HepG2 (cell line): Measurements from ENCODE around the gene NAV2. TPM values are rescaled to one million over a fixed set of nuclear protein-coding genes. Genes with fewer than 3 reads are reported as not detected.

ENCODE experiments used
- AKAP8 ChIP-seq: sonication (generic); formaldehyde crosslinking; IDR thresholded peaks from 2 replicates; pipeline ENCODE4 v1.5.1; 2020; ENCODE audit warnings: mild to moderate bottlenecking, missing genetic modification reagents
- ASH2L ChIP-seq: fragments of 300-600, 200-600 bp; sonication (generic); IDR thresholded peaks from 2 replicates; pipeline ENCODE4 v1.7.0; 2017; ENCODE audit warnings: low read depth, mild to moderate bottlenecking, moderate library complexity, mixed read lengths, low read length; ENCODE audit not compliant: insufficient read length
- CEBPG ChIP-seq: IDR thresholded peaks from 2 replicates; pipeline ENCODE4 v1.6.1; 2016
- CREM ChIP-seq, 2 experiments: sonication (generic) in 1 of 2; formaldehyde crosslinking in 1 of 2; IDR thresholded peaks; 2 replicates each; pipeline versions ENCODE4 v1.4.0 to v1.6.1; 2016 to 2020; ENCODE audit warnings: antibody characterized with exemption in 1 of 2, mild to moderate bottlenecking in 1 of 2, missing genetic modification reagents in 1 of 2
- GATAD2A ChIP-seq: IDR thresholded peaks from 2 replicates; pipeline ENCODE4 v1.6.1; 2016
- HOXA5 ChIP-seq: sonication (generic); formaldehyde crosslinking; IDR thresholded peaks from 2 replicates; pipeline ENCODE4 v1.4.0; 2020; ENCODE audit warnings: missing genetic modification reagents
- MBNL3 ChIP-seq: fragments of 250-450 bp; sonication (Bioruptor Pico); conservative IDR thresholded peaks from 2 replicates; pipeline ENCODE4 v1.8.0; 2022; ENCODE audit warnings: mild to moderate bottlenecking, inconsistent platforms
- MED8 ChIP-seq: sonication (generic); formaldehyde crosslinking; IDR thresholded peaks from 2 replicates; pipeline ENCODE4 v1.8.1; 2023; ENCODE audit warnings: mild to moderate bottlenecking, missing genetic modification reagents; ENCODE audit not compliant: insufficient replicate concordance
- NBN ChIP-seq: fragments of 450-650 bp; conservative IDR thresholded peaks from 2 replicates; pipeline ENCODE4 v1.6.1; 2017
- NFRKB ChIP-seq: fragments of 450-650 bp; IDR thresholded peaks from 2 replicates; pipeline ENCODE4 v1.6.1; 2017
- NR2F6 ChIP-seq, 2 experiments: IDR thresholded peaks; 2 replicates each; pipeline ENCODE4 v1.6.1; 2016; ENCODE audit warnings: antibody characterized with exemption in 1 of 2, mild to moderate bottlenecking in 1 of 2
- PHF21A ChIP-seq: sonication (generic); formaldehyde crosslinking; IDR thresholded peaks from 2 replicates; pipeline ENCODE4 v1.5.0; 2020; ENCODE audit warnings: mild to moderate bottlenecking, missing genetic modification reagents
- PPARG ChIP-seq: conservative IDR thresholded peaks from 2 replicates; pipeline ENCODE4 v1.6.1; 2016; ENCODE audit warnings: missing biosample characterization, missing genetic modification reagents
- SMARCE1 ChIP-seq: fragments of 450-650 bp; IDR thresholded peaks from 2 replicates; pipeline ENCODE4 v1.6.1; 2017; ENCODE audit warnings: borderline replicate concordance
- ZBTB25 ChIP-seq: IDR thresholded peaks from 2 replicates; pipeline ENCODE4 v1.6.1; 2018; ENCODE audit warnings: missing genetic modification reagents
- ZKSCAN1 ChIP-seq: fragments of 150-350 bp; IDR thresholded peaks from 2 replicates; pipeline ENCODE4 v1.6.1; 2014; ENCODE audit warnings: low read length
- ZMYM3 ChIP-seq: sonication (generic); formaldehyde crosslinking; IDR thresholded peaks from 2 replicates; pipeline ENCODE4 v1.5.1; 2020; ENCODE audit warnings: mild to moderate bottlenecking, missing genetic modification reagents
- ZNF12 ChIP-seq: sonication (generic); formaldehyde crosslinking; IDR thresholded peaks from 2 replicates; pipeline ENCODE4 v1.5.0; 2020; ENCODE audit warnings: missing genetic modification reagents
- ZNF121 ChIP-seq: sonication (generic); formaldehyde crosslinking; IDR thresholded peaks from 2 replicates; pipeline ENCODE4 v1.5.0; 2020; ENCODE audit warnings: mild to moderate bottlenecking, missing genetic modification reagents
- ZNF567 ChIP-seq: sonication (generic); formaldehyde crosslinking; IDR thresholded peaks from 2 replicates; pipeline ENCODE4 v1.8.1; 2023; ENCODE audit warnings: mild to moderate bottlenecking, missing genetic modification reagents, borderline replicate concordance
- ZNF747 ChIP-seq: sonication (generic); formaldehyde crosslinking; IDR thresholded peaks from 2 replicates; pipeline ENCODE4 v1.8.1; 2023; ENCODE audit warnings: missing genetic modification reagents, mild to moderate bottlenecking, borderline replicate concordance
- ZNF792 ChIP-seq: IDR thresholded peaks from 2 replicates; pipeline ENCODE4 v1.6.1; 2016
- ZSCAN30 ChIP-seq: sonication (generic); formaldehyde crosslinking; IDR thresholded peaks from 2 replicates; pipeline ENCODE4 v1.5.0; 2020; ENCODE audit warnings: mild to moderate bottlenecking, missing genetic modification reagents
- polyA plus RNA-seq, 8 experiments: library from polyadenylated mRNA; depleted of rRNA in 3 of 8; stranded (reverse) in 7 of 8; unstranded in 1 of 8; fragments of >200 nt; fragmentation: Illumina TruSeq in 4 of 8; extraction: Trizol in 4 of 8; gene quantifications; 2 replicates each; pipeline versions ENCODE4 v1.2.1 to v1.2.3, GENCODE V29; 2011 to 2016; ENCODE audit warnings: low read depth in 4 of 8, missing spikeins in 1 of 8, mixed read lengths in 1 of 8; ENCODE audit not compliant: insufficient read depth in 1 of 8
- total RNA-seq, 5 experiments: library from RNA; depleted of rRNA; stranded (reverse); fragments of >200 nt; fragmentation: Illumina TruSeq; extraction: Trizol; gene quantifications; 2 replicates each; pipeline ENCODE4 v1.2.3, GENCODE V29; 2016; ENCODE audit warnings: low read depth in 1 of 5
- TF ChIP-seq, protein P1 (sequence below): sonication (generic); formaldehyde crosslinking; IDR thresholded peaks from 2 replicates; pipeline ENCODE4 v1.5.0; 2020; ENCODE audit warnings: missing genetic modification reagents
- TF ChIP-seq, protein P2 (sequence below): sonication (generic); IDR thresholded peaks from 2 replicates; pipeline ENCODE4 v1.6.1; 2016; ENCODE audit warnings: low read depth, borderline replicate concordance
- TF ChIP-seq, protein P3 (sequence below): fragments of 450-650 bp; IDR thresholded peaks from 2 replicates; pipeline ENCODE4 v1.6.1; 2017; ENCODE audit warnings: mild to moderate bottlenecking

NAV2 gene
- total and polyA plus RNA-seq, 2 of the 13 experiments (the other 11 are each of a cell fraction or from before 2014, with no cell fraction given), result 9.3 to 34.6 TPM

- TF ChIP-seq ZNF121 (CRISPR knock-in tag) (0 out of 2 replicates have a peak, but pooled peaks have one; percentile 14), ZKSCAN1 (no peak), ZMYM3 (no peak), CREM (IDR thresholded peaks at IDR 0.05) (no peak), CREM (CRISPR knock-in tag; IDR thresholded peaks at IDR 0.05) (no peak), ASH2L (peak; percentile 36), ZBTB25 (CRISPR knock-in tag) (no peak), PPARG (CRISPR knock-in tag) (0 out of 2 replicates have a peak, but pooled peaks have one; percentile 40), GATAD2A (peak; percentile 69), PHF21A (CRISPR knock-in tag) (no peak; the same call in 1 of the 2 replicates), ZSCAN30 (no peak), MED8 (CRISPR knock-in tag) (peak; percentile 49), ZNF747 (CRISPR knock-in tag) (no peak), ZNF567 (0 out of 2 replicates have a peak, but pooled peaks have one; percentile 61), MBNL3 (CRISPR knock-in tag) (no peak), CEBPG (CRISPR knock-in tag) (0 out of 2 replicates have a peak, but pooled peaks have one; percentile 35), ZNF12 (peak; percentile 37; the same call in 1 of the 2 replicates), NR2F6 (IDR thresholded peaks at IDR 0.05) (0 out of 2 replicates have a peak, but pooled peaks have one; percentile 53), NR2F6 (CRISPR knock-in tag; IDR thresholded peaks at IDR 0.05) (peak; percentile 46; the same call in 1 of the 2 replicates), ZNF792 (0 out of 2 replicates have a peak, but pooled peaks have one; percentile 21), HOXA5 (CRISPR knock-in tag) (no peak), NFRKB (no peak), AKAP8 (CRISPR knock-in tag) (no peak), SMARCE1 (no peak), NBN (no peak)
- TF ChIP-seq, protein P1, sequence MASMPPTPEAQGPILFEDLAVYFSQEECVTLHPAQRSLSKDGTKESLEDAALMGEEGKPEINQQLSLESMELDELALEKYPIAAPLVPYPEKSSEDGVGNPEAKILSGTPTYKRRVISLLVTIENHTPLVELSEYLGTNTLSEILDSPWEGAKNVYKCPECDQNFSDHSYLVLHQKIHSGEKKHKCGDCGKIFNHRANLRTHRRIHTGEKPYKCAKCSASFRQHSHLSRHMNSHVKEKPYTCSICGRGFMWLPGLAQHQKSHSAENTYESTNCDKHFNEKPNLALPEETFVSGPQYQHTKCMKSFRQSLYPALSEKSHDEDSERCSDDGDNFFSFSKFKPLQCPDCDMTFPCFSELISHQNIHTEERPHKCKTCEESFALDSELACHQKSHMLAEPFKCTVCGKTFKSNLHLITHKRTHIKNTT, result no peak
- TF ChIP-seq, protein P2, sequence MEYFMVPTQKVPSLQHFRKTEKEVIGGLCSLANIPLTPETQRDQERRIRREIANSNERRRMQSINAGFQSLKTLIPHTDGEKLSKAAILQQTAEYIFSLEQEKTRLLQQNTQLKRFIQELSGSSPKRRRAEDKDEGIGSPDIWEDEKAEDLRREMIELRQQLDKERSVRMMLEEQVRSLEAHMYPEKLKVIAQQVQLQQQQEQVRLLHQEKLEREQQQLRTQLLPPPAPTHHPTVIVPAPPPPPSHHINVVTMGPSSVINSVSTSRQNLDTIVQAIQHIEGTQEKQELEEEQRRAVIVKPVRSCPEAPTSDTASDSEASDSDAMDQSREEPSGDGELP, result peak; percentile 92
- TF ChIP-seq, protein P3, sequence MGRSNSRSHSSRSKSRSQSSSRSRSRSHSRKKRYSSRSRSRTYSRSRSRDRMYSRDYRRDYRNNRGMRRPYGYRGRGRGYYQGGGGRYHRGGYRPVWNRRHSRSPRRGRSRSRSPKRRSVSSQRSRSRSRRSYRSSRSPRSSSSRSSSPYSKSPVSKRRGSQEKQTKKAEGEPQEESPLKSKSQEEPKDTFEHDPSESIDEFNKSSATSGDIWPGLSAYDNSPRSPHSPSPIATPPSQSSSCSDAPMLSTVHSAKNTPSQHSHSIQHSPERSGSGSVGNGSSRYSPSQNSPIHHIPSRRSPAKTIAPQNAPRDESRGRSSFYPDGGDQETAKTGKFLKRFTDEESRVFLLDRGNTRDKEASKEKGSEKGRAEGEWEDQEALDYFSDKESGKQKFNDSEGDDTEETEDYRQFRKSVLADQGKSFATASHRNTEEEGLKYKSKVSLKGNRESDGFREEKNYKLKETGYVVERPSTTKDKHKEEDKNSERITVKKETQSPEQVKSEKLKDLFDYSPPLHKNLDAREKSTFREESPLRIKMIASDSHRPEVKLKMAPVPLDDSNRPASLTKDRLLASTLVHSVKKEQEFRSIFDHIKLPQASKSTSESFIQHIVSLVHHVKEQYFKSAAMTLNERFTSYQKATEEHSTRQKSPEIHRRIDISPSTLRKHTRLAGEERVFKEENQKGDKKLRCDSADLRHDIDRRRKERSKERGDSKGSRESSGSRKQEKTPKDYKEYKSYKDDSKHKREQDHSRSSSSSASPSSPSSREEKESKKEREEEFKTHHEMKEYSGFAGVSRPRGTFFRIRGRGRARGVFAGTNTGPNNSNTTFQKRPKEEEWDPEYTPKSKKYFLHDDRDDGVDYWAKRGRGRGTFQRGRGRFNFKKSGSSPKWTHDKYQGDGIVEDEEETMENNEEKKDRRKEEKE, result no peak
Measured at GRCh38 chr11:20022363-20023081, 309.9 kb downstream of the NAV2 start (continued).
